ENCODE data around the gene NLRP13. TPM values are rescaled to one million over a fixed set of nuclear protein-coding genes. Genes with fewer than 3 reads are reported as not detected.
A peak's percentile ranks its signal among the peaks of the same experiment; 100 is the strongest.

NLRP13 gene
- total and polyA plus RNA-seq, 12 donors = not detected

GRCh38 chr19:55927991-55928390 lies 4.1 kb downstream of the NLRP13 start:
- TF ChIP-seq POLR2A (IDR thresholded peaks at IDR 0.05) = no peak
- TF ChIP-seq, protein P1, sequence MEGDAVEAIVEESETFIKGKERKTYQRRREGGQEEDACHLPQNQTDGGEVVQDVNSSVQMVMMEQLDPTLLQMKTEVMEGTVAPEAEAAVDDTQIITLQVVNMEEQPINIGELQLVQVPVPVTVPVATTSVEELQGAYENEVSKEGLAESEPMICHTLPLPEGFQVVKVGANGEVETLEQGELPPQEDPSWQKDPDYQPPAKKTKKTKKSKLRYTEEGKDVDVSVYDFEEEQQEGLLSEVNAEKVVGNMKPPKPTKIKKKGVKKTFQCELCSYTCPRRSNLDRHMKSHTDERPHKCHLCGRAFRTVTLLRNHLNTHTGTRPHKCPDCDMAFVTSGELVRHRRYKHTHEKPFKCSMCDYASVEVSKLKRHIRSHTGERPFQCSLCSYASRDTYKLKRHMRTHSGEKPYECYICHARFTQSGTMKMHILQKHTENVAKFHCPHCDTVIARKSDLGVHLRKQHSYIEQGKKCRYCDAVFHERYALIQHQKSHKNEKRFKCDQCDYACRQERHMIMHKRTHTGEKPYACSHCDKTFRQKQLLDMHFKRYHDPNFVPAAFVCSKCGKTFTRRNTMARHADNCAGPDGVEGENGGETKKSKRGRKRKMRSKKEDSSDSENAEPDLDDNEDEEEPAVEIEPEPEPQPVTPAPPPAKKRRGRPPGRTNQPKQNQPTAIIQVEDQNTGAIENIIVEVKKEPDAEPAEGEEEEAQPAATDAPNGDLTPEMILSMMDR (IDR thresholded peaks at IDR 0.05) = no peak
- no peak overlapping the region for H3K27ac ChIP-seq
- H3K4me3 ChIP-seq = no peak overlapping the region
- no peaks in the 10 kb centered on the region for H3K27me3 ChIP-seq
- intact Hi-C loops (cut with DNase I) = no loop called here
- 68 to 87% (median 75%) methylated on average over 7 to 8 of the region's 8 CpGs for WGBS, 4 donors
- H3K9me3 ChIP-seq (replicated peaks in 1 of 3) = no peaks in the 10 kb centered on the region
- no peaks in the 10 kb centered on the region for H3K4me1 ChIP-seq (replicated peaks in 1 of 2)
- H3K36me3 ChIP-seq (replicated peaks in 1 of 2) = no peaks in the 10 kb centered on the region
- DNase-seq = no peak

DNA sequence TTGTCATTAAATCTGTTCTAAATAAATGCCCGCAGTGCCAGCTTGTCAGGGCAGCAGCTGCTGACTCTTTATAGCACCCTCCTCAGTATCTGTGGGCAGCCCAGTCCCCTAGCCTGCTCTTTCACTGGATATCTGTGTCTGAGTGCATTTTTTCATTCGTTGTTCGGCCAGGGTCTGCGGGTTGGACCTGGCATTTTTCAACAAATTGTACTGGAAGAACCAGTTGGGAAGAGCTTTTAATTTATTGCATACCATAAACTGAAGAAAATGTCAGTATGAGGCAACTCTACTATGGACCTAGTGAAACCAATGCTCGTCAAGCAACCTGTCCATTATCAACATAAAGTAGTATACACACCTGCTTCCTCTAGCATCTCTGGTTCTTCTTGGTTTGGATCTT lies 8.6 kb downstream of the NLRP13 start:
- WGBS, 4 donors = 52 to 72% (median 62%) methylated on average over 5 of the region's 5 CpGs
- Histone ChIP-seq H3K4me1 (replicated peaks in 1 of 2) (no peaks in the 10 kb centered on the region), H3K27ac (no peak overlapping the region), H3K4me3 (no peak overlapping the region), H3K27me3 (no peaks in the 10 kb centered on the region), H3K9me3 (replicated peaks in 1 of 3) (peaks cover 0 to 4% (median 0%) of the 10 kb centered on the region in 3 donors), H3K36me3 (replicated peaks in 1 of 2) (no peaks in the 10 kb centered on the region)
- DNase-seq = no peak
- no peak for TF ChIP-seq POLR2A (IDR thresholded peaks at IDR 0.05)
- TF ChIP-seq, protein P1 (IDR thresholded peaks at IDR 0.05) = no peak
- intact Hi-C loops (cut with DNase I) = no loop called here

DNA sequence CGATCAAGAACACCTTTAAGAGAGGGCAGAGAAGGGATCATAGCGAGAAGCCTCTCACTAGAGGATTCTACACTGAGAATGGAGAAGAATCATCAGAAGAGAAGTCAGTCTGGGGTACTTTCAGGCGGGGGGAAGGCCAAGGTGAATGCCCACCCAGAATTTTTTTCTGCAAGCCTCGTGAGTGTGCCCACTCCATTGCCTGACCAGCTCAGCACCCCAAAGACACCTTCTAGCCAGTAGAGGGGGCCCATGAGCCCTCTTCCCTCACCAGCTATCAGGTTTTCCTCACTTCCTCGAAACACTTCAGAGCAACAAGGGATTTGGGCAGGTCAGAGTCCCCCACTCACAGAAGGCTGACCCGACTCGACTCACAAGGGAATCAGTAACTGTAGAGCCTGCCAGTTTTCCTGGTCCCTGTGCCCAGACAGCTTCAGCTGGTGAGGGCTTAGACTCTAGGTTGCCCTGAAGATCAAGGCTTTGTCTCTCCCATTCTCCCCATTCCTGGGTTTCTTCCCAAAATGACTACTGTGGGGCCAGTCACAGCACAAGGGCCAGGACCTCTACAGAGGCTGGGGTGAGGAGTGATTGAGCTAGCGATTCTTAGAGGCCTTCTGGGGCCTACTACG lies 18.4 kb downstream of the NLRP13 start:
- Histone ChIP-seq H3K36me3 (replicated peaks in 1 of 2) (no peaks in the 10 kb centered on the region), H3K9me3 (replicated peaks in 1 of 3) (peaks cover 0 to 2% (median 0%) of the 10 kb centered on the region in 3 donors), H3K4me3 (no peak overlapping the region), H3K27ac (no peak overlapping the region), H3K4me1 (replicated peaks in 1 of 2) (no peaks in the 10 kb centered on the region), H3K27me3 (no peaks in the 10 kb centered on the region)
- intact Hi-C loops (cut with DNase I) = no loop called here
- TF ChIP-seq, protein P1 (IDR thresholded peaks at IDR 0.05) = no peak
- no peak for TF ChIP-seq POLR2A (IDR thresholded peaks at IDR 0.05)
- DNase-seq = peak in 1 of 7 donors; percentile 2
- WGBS, 4 donors = 43 to 55% (median 47%) methylated on average over 7 to 9 of the region's 9 CpGs

DNA sequence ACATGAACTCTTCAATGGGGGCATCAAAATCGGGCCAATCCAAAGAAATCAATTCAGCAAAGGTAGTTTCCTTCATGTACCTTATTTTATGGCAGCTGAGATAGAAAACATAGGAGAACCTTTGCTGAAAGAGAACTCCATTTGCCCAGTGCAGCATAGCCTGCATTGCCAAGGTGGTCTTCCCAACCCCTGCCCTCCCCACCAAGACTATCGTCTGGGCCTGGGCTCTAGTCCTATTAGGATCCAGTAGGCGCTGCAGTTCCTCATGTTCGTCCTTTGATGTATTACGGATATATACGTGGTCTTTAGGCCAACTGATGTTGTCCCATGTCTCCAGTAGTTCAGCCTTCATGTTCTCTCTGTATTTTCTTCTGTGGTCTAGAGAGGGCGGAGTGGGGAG lies 19.2 kb downstream of the NLRP13 start:
- no peaks in the 10 kb centered on the region for H3K9me3 ChIP-seq (replicated peaks in 1 of 3)
- DNase-seq = no peak
- 68 to 82% (median 72%) methylated on average over 7 of the region's 7 CpGs for WGBS, 4 donors

More for the DNA sequence above, 19.2 kb downstream of the NLRP13 start:
- intact Hi-C loops (cut with DNase I) = no loop called here
- Histone ChIP-seq H3K4me3 (no peak overlapping the region), H3K4me1 (replicated peaks in 1 of 2) (no peaks in the 10 kb centered on the region), H3K27ac (no peak overlapping the region), H3K36me3 (replicated peaks in 1 of 2) (no peaks in the 10 kb centered on the region), H3K27me3 (no peaks in the 10 kb centered on the region)
- TF ChIP-seq POLR2A (IDR thresholded peaks at IDR 0.05) = no peak
- TF ChIP-seq, protein P1 (IDR thresholded peaks at IDR 0.05) = no peak

All from adrenal gland (tissue), 12 donors.